ENCODE measurements around the gene IQSEC1.

The IQSEC1 gene

GRCh38 chr3:13066834-13067233 lies 6.4 kb downstream of the IQSEC1 start:
- DNase-seq = no peak

GRCh38 chr3:13066236-13066635 lies 7.0 kb downstream of the IQSEC1 start:
- DNase-seq = no peak

GRCh38 chr3:13065727-13066126 lies 7.5 kb downstream of the IQSEC1 start:
- no peak for DNase-seq

GRCh38 chr3:13064964-13065363 lies 8.3 kb downstream of the IQSEC1 start:
- no peak for DNase-seq

- DNase-seq = no peak
These were observed 8.9 kb downstream of the IQSEC1 start for GRCh38 chr3:13064159-13064868.

GRCh38 chr3:13063225-13063624 lies 10.0 kb downstream of the IQSEC1 start:
- no peak for DNase-seq

GRCh38 chr3:13062647-13063046 lies 10.6 kb downstream of the IQSEC1 start:
- DNase-seq = no peak

GRCh38 chr3:13060341-13060910 lies 12.8 kb downstream of the IQSEC1 start:
- no peak for DNase-seq

GRCh38 chr3:13058346-13059120 lies 14.7 kb downstream of the IQSEC1 start:
- no peak for DNase-seq

GRCh38 chr3:13057282-13058040 lies 15.8 kb downstream of the IQSEC1 start:
- no peak for DNase-seq

GRCh38 chr3:13055634-13056033 lies 17.6 kb downstream of the IQSEC1 start:
- DNase-seq = no peak

- no peak for DNase-seq
These were observed 18.6 kb downstream of the IQSEC1 start for GRCh38 chr3:13054341-13055285.

- DNase-seq = no peak
These were observed 19.3 kb downstream of the IQSEC1 start for GRCh38 chr3:13053893-13054292.

- no peak for DNase-seq
These were observed 19.8 kb downstream of the IQSEC1 start for GRCh38 chr3:13053420-13053819.

- DNase-seq = no peak
These were observed 20.9 kb downstream of the IQSEC1 start for GRCh38 chr3:13052191-13052820.

GRCh38 chr3:13051581-13051980 lies 21.6 kb downstream of the IQSEC1 start:
- DNase-seq = no peak

- DNase-seq = no peak
These were observed 22.2 kb downstream of the IQSEC1 start for GRCh38 chr3:13051066-13051465.

- no peak for DNase-seq
These were observed 22.8 kb downstream of the IQSEC1 start for GRCh38 chr3:13050446-13050845.

- DNase-seq = no peak
These were observed 23.8 kb downstream of the IQSEC1 start for GRCh38 chr3:13049400-13049799.

- DNase-seq = no peak
These were observed 25.7 kb downstream of the IQSEC1 start for GRCh38 chr3:13047296-13048165.
